ENCODE measurements around the gene CSKMT.
A peak's percentile ranks its signal among the peaks of the same experiment; 100 is the strongest.

The CSKMT gene

GRCh38 chr11:62664405-62665074 lies 572 bp upstream of the CSKMT start:
- Histone ChIP-seq H3K4me1 (ENCODE audit: insufficient read depth, low read length) (peaks cover 42% of the 10 kb centered on the region), H3K9ac (ENCODE audit: low read depth, low read length) (peak overlapping the region; percentile 76), H3K27me3 (ENCODE audit: insufficient read depth, low read length, poor library complexity) (no peaks in the 10 kb centered on the region), H3K27ac (ENCODE audit: low read length) (peak overlapping the region; percentile 83), H3K4me3 (ENCODE audit: low read depth in 1 of 2, low read length in 2 of 2) (peak overlapping the region; percentile 58 to 72), H3K4me2 (ENCODE audit: insufficient read depth, low read length) (peak overlapping the region; percentile 86), H3K36me3 (ENCODE audit: insufficient read depth, low read length) (peaks cover 34% of the 10 kb centered on the region), H4K20me1 (ENCODE audit: insufficient read depth, low read length) (peaks cover 10% of the 10 kb centered on the region), H3K79me2 (ENCODE audit: insufficient read depth, low read length) (peaks cover 54% of the 10 kb centered on the region), H3K9me3 (ENCODE audit: insufficient read depth, low read length, severe bottlenecking) (no peaks in the 10 kb centered on the region), H2AFZ (ENCODE audit: low read depth, low read length) (peak overlapping the region; percentile 67)
- DNase-seq, result peak; percentile 73
- TF ChIP-seq CTCF (IDR thresholded peaks at IDR 0.05; ENCODE audit: borderline replicate concordance, extremely low read depth, low read length, poor library complexity, severe bottlenecking) (no peak), EZH2 (IDR thresholded peaks at IDR 0.05; ENCODE audit: borderline replicate concordance, low read depth, low read length, severe bottlenecking) (no peak)
- peak; percentile 63 for ATAC-seq (ENCODE audit: insufficient read depth, low read depth)

DNA sequence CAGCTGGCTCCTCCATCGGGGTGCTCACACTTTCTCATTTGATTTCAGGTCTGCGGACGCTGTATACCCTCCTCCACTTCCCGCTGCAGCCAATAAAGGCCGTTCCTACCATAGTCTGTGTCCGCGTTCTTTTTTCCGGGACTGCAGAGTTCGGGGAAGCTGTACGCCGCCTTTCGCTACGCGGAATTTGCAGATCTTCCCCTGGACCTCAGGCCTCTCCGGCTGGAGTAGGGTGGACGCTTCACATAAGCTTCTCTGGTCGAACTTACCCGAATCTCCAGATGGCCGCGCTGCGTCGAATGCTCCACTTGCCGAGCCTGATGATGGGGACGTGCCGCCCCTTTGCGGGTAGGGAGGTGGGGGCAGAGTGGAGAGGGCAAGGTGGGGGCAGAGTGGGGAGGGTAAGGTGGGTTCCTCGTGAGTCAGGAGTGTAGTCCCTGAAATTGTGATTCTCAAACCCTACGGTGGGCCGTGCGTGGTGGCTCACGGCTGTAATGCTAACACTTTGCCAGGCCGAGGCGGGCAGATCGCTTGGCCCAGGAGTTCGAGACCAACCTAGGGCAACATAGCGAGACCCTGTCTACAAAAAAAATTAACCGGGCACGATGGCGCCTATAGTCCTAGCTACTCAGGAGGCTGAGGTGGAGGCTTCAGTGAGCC lies 617 bp downstream of the CSKMT start:
- Histone ChIP-seq H3K27me3 (ENCODE audit: insufficient read depth, low read length, poor library complexity) (no peaks in the 10 kb centered on the region), H2AFZ (ENCODE audit: low read depth, low read length) (peak overlapping the region; percentile 77), H3K4me3 (ENCODE audit: low read depth in 1 of 2, low read length in 2 of 2) (peak overlapping the region; percentile 58 to 72), H4K20me1 (ENCODE audit: insufficient read depth, low read length) (peaks cover 10% of the 10 kb centered on the region), H3K9me3 (ENCODE audit: insufficient read depth, low read length, severe bottlenecking) (no peaks in the 10 kb centered on the region), H3K36me3 (ENCODE audit: insufficient read depth, low read length) (peaks cover 42% of the 10 kb centered on the region), H3K4me2 (ENCODE audit: insufficient read depth, low read length) (peak overlapping the region; percentile 86), H3K79me2 (ENCODE audit: insufficient read depth, low read length) (peaks cover 65% of the 10 kb centered on the region), H3K9ac (ENCODE audit: low read depth, low read length) (peak overlapping the region; percentile 76), H3K27ac (ENCODE audit: low read length) (peak overlapping the region; percentile 89), H3K4me1 (ENCODE audit: insufficient read depth, low read length) (peaks cover 54% of the 10 kb centered on the region)
- TF ChIP-seq EZH2 (IDR thresholded peaks at IDR 0.05; ENCODE audit: borderline replicate concordance, low read depth, low read length, severe bottlenecking) (no peak), CTCF (IDR thresholded peaks at IDR 0.05; ENCODE audit: borderline replicate concordance, extremely low read depth, low read length, poor library complexity, severe bottlenecking) (peak; percentile 7)
- ATAC-seq (ENCODE audit: insufficient read depth, low read depth) (peak; percentile 51), DNase-seq (peak; percentile 78)

GRCh38 chr11:62666259-62666926 lies 1.3 kb downstream of the CSKMT start:
- Histone ChIP-seq H3K9ac (ENCODE audit: low read depth, low read length) (peak overlapping the region; percentile 76), H3K9me3 (ENCODE audit: insufficient read depth, low read length, severe bottlenecking) (no peaks in the 10 kb centered on the region), H3K4me1 (ENCODE audit: insufficient read depth, low read length) (peaks cover 58% of the 10 kb centered on the region), H3K79me2 (ENCODE audit: insufficient read depth, low read length) (peaks cover 72% of the 10 kb centered on the region), H2AFZ (ENCODE audit: low read depth, low read length) (no peak overlapping the region), H3K27ac (ENCODE audit: low read length) (peak overlapping the region; percentile 89), H3K27me3 (ENCODE audit: insufficient read depth, low read length, poor library complexity) (no peaks in the 10 kb centered on the region), H3K4me2 (ENCODE audit: insufficient read depth, low read length) (peak overlapping the region; percentile 86), H4K20me1 (ENCODE audit: insufficient read depth, low read length) (peaks cover 10% of the 10 kb centered on the region), H3K4me3 (ENCODE audit: low read depth in 1 of 2, low read length in 2 of 2) (peak overlapping the region; percentile 58 to 72; a peak in 3 of 4 replicates), H3K36me3 (ENCODE audit: insufficient read depth, low read length) (peaks cover 42% of the 10 kb centered on the region)
- TF ChIP-seq CTCF (IDR thresholded peaks at IDR 0.05; ENCODE audit: borderline replicate concordance, extremely low read depth, low read length, poor library complexity, severe bottlenecking), result no peak
- TF ChIP-seq EZH2 (IDR thresholded peaks at IDR 0.05; ENCODE audit: borderline replicate concordance, low read depth, low read length, severe bottlenecking), result no peak
- ATAC-seq (ENCODE audit: insufficient read depth, low read depth) (no peak), DNase-seq (no peak)
